MM.1S (cell line): ENCODE measurements around the gene DDX60.

ENCODE experiments used
- DNase-seq: peaks from one replicate; pipeline ENCODE4 v3.0.0-alpha.2; 2015
- H2AFZ ChIP-seq: fragments of 300-600 bp; sonication (generic); 2 replicates; pipeline ENCODE4 v1.6.0; 2016; ENCODE audit warnings: antibody characterized with exemption, low read length
- H3F3A ChIP-seq: fragments of 300-600 bp; sonication (generic); 2 replicates; pipeline ENCODE4 v1.6.1; 2016; ENCODE audit warnings: mild to moderate bottlenecking, antibody characterized with exemption, low read length, moderate library complexity, mixed read lengths; ENCODE audit not compliant: insufficient read depth
- H3K27ac ChIP-seq: fragments of 300-600 bp; sonication (generic); 2 replicates; pipeline ENCODE4 v1.5.1; 2016; ENCODE audit warnings: mild to moderate bottlenecking, low read length
- H3K27me3 ChIP-seq: fragments of 300-600 bp; sonication (generic); replicated peaks from 2 replicates; pipeline ENCODE4 v1.6.0; 2016; ENCODE audit warnings: low read length; ENCODE audit not compliant: insufficient read depth
- H3K36me3 ChIP-seq: fragments of 300-600 bp; sonication (generic); replicated peaks from 2 replicates; pipeline ENCODE4 v1.6.1; 2016; ENCODE audit warnings: mild to moderate bottlenecking, low read length, mixed read lengths; ENCODE audit not compliant: insufficient read depth
- H3K4me1 ChIP-seq: fragments of 300-600 bp; sonication (generic); 2 replicates; pipeline ENCODE4 v1.6.1; 2016; ENCODE audit warnings: low read length, mixed read lengths
- H3K4me2 ChIP-seq: fragments of 300-600 bp; sonication (generic); 2 replicates; pipeline ENCODE4 v1.6.0; 2016; ENCODE audit warnings: low read depth, low read length
- H3K4me3 ChIP-seq: fragments of 300-600 bp; sonication (generic); 2 replicates; pipeline ENCODE4 v1.5.1; 2016; ENCODE audit warnings: low read length, mixed read lengths
- H3K79me2 ChIP-seq: fragments of 300-600 bp; sonication (generic); 2 replicates; pipeline ENCODE4 v1.6.1; 2016; ENCODE audit warnings: mixed run types, low read length, mixed read lengths
- H3K9ac ChIP-seq: fragments of 300-600 bp; sonication (generic); 2 replicates; pipeline ENCODE4 v1.6.1; 2016; ENCODE audit warnings: low read length, mixed read lengths
- H3K9me2 ChIP-seq: fragments of 300-600 bp; sonication (generic); replicated peaks from 2 replicates; pipeline ENCODE4 v1.6.1; 2016; ENCODE audit warnings: mild to moderate bottlenecking, low read length, mixed read lengths; ENCODE audit not compliant: insufficient read depth
- H3K9me3 ChIP-seq: fragments of 300-600 bp; sonication (generic); replicated peaks from 2 replicates; pipeline ENCODE4 v1.6.1; 2016; ENCODE audit warnings: mild to moderate bottlenecking, low read length, mixed read lengths; ENCODE audit not compliant: insufficient read depth
- H4K20me1 ChIP-seq: fragments of 300-600 bp; sonication (generic); 2 replicates; pipeline ENCODE4 v1.6.1; 2016; ENCODE audit warnings: mild to moderate bottlenecking, low read length, moderate library complexity, mixed read lengths; ENCODE audit not compliant: insufficient read depth
- EZH2 ChIP-seq: fragments of 300-600 bp; sonication (generic); optimal IDR thresholded peaks from 2 replicates; pipeline ENCODE3; 2017; ENCODE audit warnings: low read depth, mild to moderate bottlenecking, antibody characterized with exemption, low read length, mixed read lengths
- EZH2phosphoT487 ChIP-seq: fragments of 300-600 bp; sonication (generic); IDR thresholded peaks from 2 replicates; pipeline ENCODE4 v1.6.1; 2018; ENCODE audit warnings: antibody characterized with exemption, low read length
- TF ChIP-seq, protein P1 (sequence below): fragments of 300-600 bp; sonication (generic); IDR thresholded peaks from 2 replicates; pipeline ENCODE4 v1.5.1; 2016; ENCODE audit warnings: antibody characterized with exemption, low read length, mixed read lengths

DDX60 gene

DNA sequence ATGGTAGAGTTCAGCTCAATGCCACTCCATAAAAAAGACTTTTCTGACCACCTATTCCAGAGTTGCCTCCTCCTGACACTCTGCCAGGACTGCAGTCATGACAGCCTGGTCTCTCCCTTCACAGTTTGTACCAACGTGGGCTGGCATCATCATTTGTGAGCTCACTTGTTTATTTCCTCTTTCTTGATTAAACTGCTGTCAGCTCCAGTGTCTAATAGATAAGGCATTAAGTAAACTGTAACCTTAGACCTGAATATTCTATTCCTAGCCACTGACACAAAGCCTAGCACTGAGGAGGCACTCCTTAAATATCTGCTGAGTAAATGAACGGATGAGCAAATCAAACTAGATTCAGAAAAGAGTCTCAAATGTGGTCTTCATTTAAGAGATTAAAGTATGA, 48.7 kb downstream of the DDX60 start:
- Histone ChIP-seq H3K4me2 (no peak overlapping the region), H3K4me1 (peaks cover 6% of the 10 kb centered on the region; the same call in 1 of the 2 replicates), H4K20me1 (no peaks in the 10 kb centered on the region), H3K27ac (no peak overlapping the region), H3K9me3 (no peaks in the 10 kb centered on the region), H3K36me3 (no peaks in the 10 kb centered on the region), H2AFZ (no peak overlapping the region), H3K27me3 (no peaks in the 10 kb centered on the region), H3K4me3 (no peak overlapping the region), H3K9me2 (no peaks in the 10 kb centered on the region), H3F3A (no peaks in the 10 kb centered on the region), H3K9ac (no peak overlapping the region), H3K79me2 (no peaks in the 10 kb centered on the region)
- no peak for DNase-seq
- no peak for TF ChIP-seq EZH2phosphoT487

GRCh38 chr4:168265327-168265726, 53.2 kb downstream of the DDX60 start:
- Histone ChIP-seq H3K79me2 (no peaks in the 10 kb centered on the region), H4K20me1 (no peaks in the 10 kb centered on the region), H3K4me2 (no peak overlapping the region), H3K4me1 (no peaks in the 10 kb centered on the region), H3K9ac (no peak overlapping the region), H3K27ac (no peak overlapping the region), H3K4me3 (no peak overlapping the region), H2AFZ (no peak overlapping the region), H3K9me2 (no peaks in the 10 kb centered on the region), H3K36me3 (no peaks in the 10 kb centered on the region), H3K9me3 (no peaks in the 10 kb centered on the region), H3K27me3 (no peaks in the 10 kb centered on the region), H3F3A (no peaks in the 10 kb centered on the region)
- DNase-seq = no peak
- TF ChIP-seq, protein P1, sequence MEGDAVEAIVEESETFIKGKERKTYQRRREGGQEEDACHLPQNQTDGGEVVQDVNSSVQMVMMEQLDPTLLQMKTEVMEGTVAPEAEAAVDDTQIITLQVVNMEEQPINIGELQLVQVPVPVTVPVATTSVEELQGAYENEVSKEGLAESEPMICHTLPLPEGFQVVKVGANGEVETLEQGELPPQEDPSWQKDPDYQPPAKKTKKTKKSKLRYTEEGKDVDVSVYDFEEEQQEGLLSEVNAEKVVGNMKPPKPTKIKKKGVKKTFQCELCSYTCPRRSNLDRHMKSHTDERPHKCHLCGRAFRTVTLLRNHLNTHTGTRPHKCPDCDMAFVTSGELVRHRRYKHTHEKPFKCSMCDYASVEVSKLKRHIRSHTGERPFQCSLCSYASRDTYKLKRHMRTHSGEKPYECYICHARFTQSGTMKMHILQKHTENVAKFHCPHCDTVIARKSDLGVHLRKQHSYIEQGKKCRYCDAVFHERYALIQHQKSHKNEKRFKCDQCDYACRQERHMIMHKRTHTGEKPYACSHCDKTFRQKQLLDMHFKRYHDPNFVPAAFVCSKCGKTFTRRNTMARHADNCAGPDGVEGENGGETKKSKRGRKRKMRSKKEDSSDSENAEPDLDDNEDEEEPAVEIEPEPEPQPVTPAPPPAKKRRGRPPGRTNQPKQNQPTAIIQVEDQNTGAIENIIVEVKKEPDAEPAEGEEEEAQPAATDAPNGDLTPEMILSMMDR = no peak
- TF ChIP-seq EZH2 (no peak), EZH2phosphoT487 (no peak)

DNA sequence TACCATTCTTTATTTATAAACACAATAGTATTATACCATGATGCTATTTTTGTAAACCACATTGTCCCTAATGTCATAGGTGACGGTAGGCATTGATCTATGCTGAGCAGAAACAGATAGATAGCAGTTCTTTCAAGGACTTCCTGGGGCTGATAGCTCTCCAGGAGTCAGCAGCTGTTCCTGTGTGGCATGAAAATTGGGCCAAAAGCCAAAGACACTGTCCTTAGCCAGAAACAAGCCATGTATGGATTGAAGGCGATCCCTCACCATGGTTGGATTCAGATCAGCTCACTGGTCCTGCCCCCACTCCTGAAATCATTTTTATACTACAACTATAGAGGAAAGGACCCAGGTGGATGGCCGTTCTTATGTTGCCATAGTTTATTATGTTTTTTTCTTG, 53.6 kb downstream of the DDX60 start:
- H3K4me2 ChIP-seq = no peak overlapping the region
- no peaks in the 10 kb centered on the region for H4K20me1 ChIP-seq
- H3K9ac ChIP-seq = no peak overlapping the region
- no peak overlapping the region for H3K27ac ChIP-seq
- H3K9me3 ChIP-seq = no peaks in the 10 kb centered on the region
- H2AFZ ChIP-seq = no peak overlapping the region
- no peak for DNase-seq
- H3K4me3 ChIP-seq = no peak overlapping the region
- no peak for TF ChIP-seq EZH2
- H3K36me3 ChIP-seq = no peaks in the 10 kb centered on the region
- no peaks in the 10 kb centered on the region for H3K4me1 ChIP-seq
- no peaks in the 10 kb centered on the region for H3K79me2 ChIP-seq
- no peaks in the 10 kb centered on the region for H3K27me3 ChIP-seq
- no peaks in the 10 kb centered on the region for H3K9me2 ChIP-seq
- no peaks in the 10 kb centered on the region for H3F3A ChIP-seq

DNA sequence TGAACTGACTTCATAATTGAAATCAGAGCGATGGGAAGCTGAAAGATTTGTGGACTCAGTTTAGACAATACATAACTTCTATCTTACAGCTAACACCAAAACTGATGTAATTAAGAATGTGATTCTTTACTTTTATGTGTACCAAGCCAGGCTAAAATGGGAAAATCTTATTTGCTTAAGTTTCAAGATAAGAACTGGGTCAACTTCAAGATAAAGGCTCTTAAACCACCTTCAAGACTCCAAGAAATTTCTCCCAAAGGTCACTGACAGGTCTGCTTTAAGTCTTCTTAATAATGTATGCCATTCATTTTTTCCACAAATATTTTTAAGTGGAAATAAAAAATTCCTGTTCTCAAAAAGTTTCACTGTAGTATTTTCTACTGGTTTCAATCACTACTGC, 55.5 kb downstream of the DDX60 start:
- Histone ChIP-seq H3K79me2 (no peaks in the 10 kb centered on the region), H3K4me3 (no peak overlapping the region), H3K36me3 (no peaks in the 10 kb centered on the region)

More for the DNA sequence above, 55.5 kb downstream of the DDX60 start:
- Histone ChIP-seq H3K27ac (no peak overlapping the region), H3K9me3 (no peaks in the 10 kb centered on the region), H3K27me3 (no peaks in the 10 kb centered on the region), H3K9ac (no peak overlapping the region), H3K4me1 (peaks cover 9% of the 10 kb centered on the region), H4K20me1 (no peaks in the 10 kb centered on the region), H3F3A (0 out of 2 replicates have a peak, but pooled peaks cover 3% of the 10 kb centered on the region), H3K4me2 (no peak overlapping the region), H3K9me2 (no peaks in the 10 kb centered on the region), H2AFZ (no peak overlapping the region)
- no peak for TF ChIP-seq EZH2
- TF ChIP-seq, protein P1 = no peak
- no peak for TF ChIP-seq EZH2phosphoT487
- no peak for DNase-seq
